Measurements from ENCODE around the gene CPSF3.

CPSF3 gene

GRCh38 chr2:9461079-9461478 lies 37.6 kb downstream of the CPSF3 start:
- DNase-seq (ENCODE audit: low read depth): no peak
- TF ChIP-seq MAX (IDR thresholded peaks at IDR 0.05; ENCODE audit: low read depth, low read length): no peak
- TF ChIP-seq MYC (IDR thresholded peaks at IDR 0.05; ENCODE audit: low read depth, low read length): no peak
- no peak overlapping the region for H3K4me3 ChIP-seq (ENCODE audit: low read depth, low read length)

GRCh38 chr2:9462313-9462712 lies 38.9 kb downstream of the CPSF3 start:
- H3K4me3 ChIP-seq (ENCODE audit: low read depth, low read length): no peak overlapping the region
- DNase-seq (ENCODE audit: low read depth): no peak
- TF ChIP-seq CTCF (IDR thresholded peaks at IDR 0.05; ENCODE audit: low read depth, low read length) (no peak), POLR2A (IDR thresholded peaks at IDR 0.05; ENCODE audit: extremely low read depth, insufficient read length) (no peak)

GRCh38 chr2:9462886-9463697 lies 39.6 kb downstream of the CPSF3 start:
- DNase-seq (ENCODE audit: low read depth): no peak
- H3K4me3 ChIP-seq (ENCODE audit: low read depth, low read length): no peak overlapping the region
- TF ChIP-seq CTCF (IDR thresholded peaks at IDR 0.05; ENCODE audit: low read depth, low read length): no peak
- TF ChIP-seq MYC (IDR thresholded peaks at IDR 0.05; ENCODE audit: low read depth, low read length): no peak

GRCh38 chr2:9463698-9464034 lies 40.2 kb downstream of the CPSF3 start:
- no peak overlapping the region for H3K4me3 ChIP-seq (ENCODE audit: low read depth, low read length)
- peak; percentile 54 for DNase-seq (ENCODE audit: low read depth)
- TF ChIP-seq POLR2A (IDR thresholded peaks at IDR 0.05; ENCODE audit: extremely low read depth, insufficient read length) (no peak), CTCF (IDR thresholded peaks at IDR 0.05; ENCODE audit: low read depth, low read length) (no peak)

- DNase-seq (ENCODE audit: low read depth): no peak
- TF ChIP-seq MAX (IDR thresholded peaks at IDR 0.05; ENCODE audit: low read depth, low read length): no peak
- no peak for TF ChIP-seq POLR2A (IDR thresholded peaks at IDR 0.05; ENCODE audit: extremely low read depth, insufficient read length)
- TF ChIP-seq CTCF (IDR thresholded peaks at IDR 0.05; ENCODE audit: low read depth, low read length): no peak
- no peak for TF ChIP-seq MYC (IDR thresholded peaks at IDR 0.05; ENCODE audit: low read depth, low read length)
- no peak overlapping the region for H3K4me3 ChIP-seq (ENCODE audit: low read depth, low read length)
These were observed 41.7 kb downstream of the CPSF3 start for GRCh38 chr2:9465170-9465569.

GRCh38 chr2:9466147-9466683 lies 42.8 kb downstream of the CPSF3 start:
- TF ChIP-seq POLR2A (IDR thresholded peaks at IDR 0.05; ENCODE audit: extremely low read depth, insufficient read length) (no peak), CTCF (IDR thresholded peaks at IDR 0.05; ENCODE audit: low read depth, low read length) (no peak), MYC (IDR thresholded peaks at IDR 0.05; ENCODE audit: low read depth, low read length) (no peak), MAX (IDR thresholded peaks at IDR 0.05; ENCODE audit: low read depth, low read length) (no peak)
- DNase-seq (ENCODE audit: low read depth): no peak

More at GRCh38 chr2:9466147-9466683, 42.8 kb downstream of the CPSF3 start:
- no peak overlapping the region for H3K4me3 ChIP-seq (ENCODE audit: low read depth, low read length)

Measured in NB4 (cell line).